Loucy (cell line): ENCODE measurements around the gene PHYHIPL.

Experiments
- H2AFZ ChIP-seq: fragments of 200-600 bp; sonication (generic); 2 replicates; pipeline ENCODE4 v1.6.0; 2016; ENCODE audit warnings: antibody characterized with exemption, mild to moderate bottlenecking, low read length, moderate library complexity
- H3F3A ChIP-seq: fragments of 200-600 bp; 2 replicates; pipeline ENCODE4 v1.6.0; 2016; ENCODE audit warnings: antibody characterized with exemption, low read depth, mild to moderate bottlenecking
- H3K27me3 ChIP-seq: fragments of 200-600 bp; sonication (generic); 2 replicates; pipeline ENCODE4 v1.6.1; 2014; ENCODE audit warnings: low read length, mild to moderate bottlenecking; ENCODE audit not compliant: insufficient read depth, poor library complexity, severe bottlenecking
- H3K36me3 ChIP-seq: fragments of 200-600 bp; sonication (generic); 2 replicates; pipeline ENCODE4 v1.6.1; 2016; ENCODE audit warnings: low read length; ENCODE audit not compliant: insufficient read depth
- H3K4me1 ChIP-seq: fragments of 200-600 bp; sonication (generic); 2 replicates; pipeline ENCODE4 v1.5.1; 2014; ENCODE audit warnings: low read length, mild to moderate bottlenecking; ENCODE audit not compliant: insufficient read depth, poor library complexity, severe bottlenecking
- H3K4me2 ChIP-seq: fragments of 200-600 bp; sonication (generic); 2 replicates; pipeline ENCODE4 v1.6.0; 2014; ENCODE audit warnings: antibody characterized with exemption, low read length, low read depth, mild to moderate bottlenecking; ENCODE audit not compliant: poor library complexity, severe bottlenecking
- H3K4me3 ChIP-seq: fragments of 200-600 bp; sonication (generic); 2 replicates; pipeline ENCODE4 v1.5.1; 2014; ENCODE audit warnings: low read length, mild to moderate bottlenecking, mixed read lengths; ENCODE audit not compliant: poor library complexity, severe bottlenecking
- H3K79me2 ChIP-seq: fragments of 200-600 bp; sonication (generic); 2 replicates; pipeline ENCODE4 v1.6.1; 2014; ENCODE audit warnings: low read length; ENCODE audit not compliant: insufficient read depth
- H3K9ac ChIP-seq: fragments of 200-600 bp; sonication (generic); 2 replicates; pipeline ENCODE4 v1.6.0; 2014; ENCODE audit warnings: mild to moderate bottlenecking, low read depth, low read length, moderate library complexity; ENCODE audit not compliant: poor library complexity, severe bottlenecking
- H3K9me2 ChIP-seq: fragments of 200-600 bp; sonication (generic); replicated peaks from 2 replicates; pipeline ENCODE4 v1.6.1; 2016; ENCODE audit warnings: low read depth, low read length, mixed read lengths
- H3K9me3 ChIP-seq: fragments of 200-600 bp; sonication (generic); 2 replicates; pipeline ENCODE4 v1.6.1; 2014; ENCODE audit warnings: mild to moderate bottlenecking, antibody characterized with exemption, low read length, low read depth; ENCODE audit not compliant: insufficient read depth
- H4K20me1 ChIP-seq: fragments of 200-600 bp; sonication (generic); 2 replicates; pipeline ENCODE4 v1.6.0; 2014; ENCODE audit warnings: antibody characterized with exemption, low read length, mild to moderate bottlenecking; ENCODE audit not compliant: insufficient read depth, poor library complexity, severe bottlenecking
- CTCF ChIP-seq: fragments of 200-600 bp; sonication (generic); conservative IDR thresholded peaks from 2 replicates; pipeline ENCODE4 v1.5.1; 2014; ENCODE audit warnings: mild to moderate bottlenecking, antibody characterized with exemption, low read length
- EZH2phosphoT487 ChIP-seq: fragments of 200-600 bp; IDR thresholded peaks from 2 replicates; pipeline ENCODE4 v1.6.1; 2018; ENCODE audit warnings: antibody characterized with exemption, mild to moderate bottlenecking, moderate library complexity, borderline replicate concordance

The PHYHIPL gene

GRCh38 chr10:59243611-59244195 lies 67.3 kb downstream of the PHYHIPL start:
- H3K79me2 ChIP-seq, result no peaks in the 10 kb centered on the region
- H4K20me1 ChIP-seq, result no peaks in the 10 kb centered on the region
- no peaks in the 10 kb centered on the region for H3K36me3 ChIP-seq
- H3F3A ChIP-seq, result no peaks in the 10 kb centered on the region
- no peaks in the 10 kb centered on the region for H3K9me2 ChIP-seq
- no peak overlapping the region for H3K4me2 ChIP-seq
- H3K9ac ChIP-seq, result no peak overlapping the region
- H2AFZ ChIP-seq, result no peak overlapping the region
- H3K4me1 ChIP-seq, result no peaks in the 10 kb centered on the region
- no peak overlapping the region for H3K4me3 ChIP-seq
- H3K27me3 ChIP-seq, result no peaks in the 10 kb centered on the region
- H3K9me3 ChIP-seq, result no peaks in the 10 kb centered on the region
- TF ChIP-seq CTCF (no peak), EZH2phosphoT487 (no peak)

GRCh38 chr10:59244871-59245270 lies 68.4 kb downstream of the PHYHIPL start:
- Histone ChIP-seq H3K79me2 (no peaks in the 10 kb centered on the region), H3K4me1 (no peaks in the 10 kb centered on the region), H3F3A (no peaks in the 10 kb centered on the region), H3K27me3 (no peaks in the 10 kb centered on the region), H3K4me3 (no peak overlapping the region), H4K20me1 (no peaks in the 10 kb centered on the region), H2AFZ (no peak overlapping the region), H3K36me3 (no peaks in the 10 kb centered on the region), H3K9me3 (no peaks in the 10 kb centered on the region), H3K9me2 (no peaks in the 10 kb centered on the region), H3K9ac (no peak overlapping the region), H3K4me2 (no peak overlapping the region)
- TF ChIP-seq CTCF (no peak), EZH2phosphoT487 (no peak)

- Histone ChIP-seq H3K4me2 (no peak overlapping the region), H3K4me1 (no peaks in the 10 kb centered on the region), H3K4me3 (no peak overlapping the region), H3F3A (no peaks in the 10 kb centered on the region), H3K9me2 (no peaks in the 10 kb centered on the region), H4K20me1 (no peaks in the 10 kb centered on the region), H3K9ac (no peak overlapping the region), H3K27me3 (no peaks in the 10 kb centered on the region), H3K79me2 (no peaks in the 10 kb centered on the region), H3K36me3 (no peaks in the 10 kb centered on the region), H3K9me3 (no peaks in the 10 kb centered on the region), H2AFZ (no peak overlapping the region)
- TF ChIP-seq EZH2phosphoT487, result no peak
- no peak for TF ChIP-seq CTCF
These were observed 69.2 kb downstream of the PHYHIPL start for GRCh38 chr10:59245686-59246085.
